ENCODE data around the gene SMG1. TPM values are rescaled to one million over a fixed set of nuclear protein-coding genes. Genes with fewer than 3 reads are reported as not detected.

The SMG1 gene
- total and polyA plus RNA-seq, 2 of the 13 experiments (the other 11 are each of a cell fraction or from before 2014, with no cell fraction given) = 48.7 to 53.7 TPM

DNA sequence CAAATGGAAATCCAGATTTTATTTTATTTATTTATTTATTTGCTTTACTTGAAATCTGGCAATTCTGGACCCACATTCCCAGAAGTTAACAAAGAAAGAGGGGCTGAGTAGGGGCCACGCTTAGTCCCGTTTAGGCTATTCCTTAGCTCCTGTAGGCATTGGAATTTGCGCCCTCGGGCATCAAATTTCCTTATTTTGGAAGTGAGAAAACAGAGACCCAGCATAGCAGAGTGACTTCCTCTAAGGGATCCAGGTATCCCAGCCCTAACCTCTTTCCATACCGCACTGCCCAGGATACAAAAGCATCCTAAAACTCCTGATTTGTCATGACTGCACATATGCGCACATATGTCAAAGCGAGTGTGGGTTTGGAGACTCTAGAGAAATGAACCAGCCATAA lies 19.0 kb upstream of the SMG1 start (continued):
- TF ChIP-seq, protein P1, sequence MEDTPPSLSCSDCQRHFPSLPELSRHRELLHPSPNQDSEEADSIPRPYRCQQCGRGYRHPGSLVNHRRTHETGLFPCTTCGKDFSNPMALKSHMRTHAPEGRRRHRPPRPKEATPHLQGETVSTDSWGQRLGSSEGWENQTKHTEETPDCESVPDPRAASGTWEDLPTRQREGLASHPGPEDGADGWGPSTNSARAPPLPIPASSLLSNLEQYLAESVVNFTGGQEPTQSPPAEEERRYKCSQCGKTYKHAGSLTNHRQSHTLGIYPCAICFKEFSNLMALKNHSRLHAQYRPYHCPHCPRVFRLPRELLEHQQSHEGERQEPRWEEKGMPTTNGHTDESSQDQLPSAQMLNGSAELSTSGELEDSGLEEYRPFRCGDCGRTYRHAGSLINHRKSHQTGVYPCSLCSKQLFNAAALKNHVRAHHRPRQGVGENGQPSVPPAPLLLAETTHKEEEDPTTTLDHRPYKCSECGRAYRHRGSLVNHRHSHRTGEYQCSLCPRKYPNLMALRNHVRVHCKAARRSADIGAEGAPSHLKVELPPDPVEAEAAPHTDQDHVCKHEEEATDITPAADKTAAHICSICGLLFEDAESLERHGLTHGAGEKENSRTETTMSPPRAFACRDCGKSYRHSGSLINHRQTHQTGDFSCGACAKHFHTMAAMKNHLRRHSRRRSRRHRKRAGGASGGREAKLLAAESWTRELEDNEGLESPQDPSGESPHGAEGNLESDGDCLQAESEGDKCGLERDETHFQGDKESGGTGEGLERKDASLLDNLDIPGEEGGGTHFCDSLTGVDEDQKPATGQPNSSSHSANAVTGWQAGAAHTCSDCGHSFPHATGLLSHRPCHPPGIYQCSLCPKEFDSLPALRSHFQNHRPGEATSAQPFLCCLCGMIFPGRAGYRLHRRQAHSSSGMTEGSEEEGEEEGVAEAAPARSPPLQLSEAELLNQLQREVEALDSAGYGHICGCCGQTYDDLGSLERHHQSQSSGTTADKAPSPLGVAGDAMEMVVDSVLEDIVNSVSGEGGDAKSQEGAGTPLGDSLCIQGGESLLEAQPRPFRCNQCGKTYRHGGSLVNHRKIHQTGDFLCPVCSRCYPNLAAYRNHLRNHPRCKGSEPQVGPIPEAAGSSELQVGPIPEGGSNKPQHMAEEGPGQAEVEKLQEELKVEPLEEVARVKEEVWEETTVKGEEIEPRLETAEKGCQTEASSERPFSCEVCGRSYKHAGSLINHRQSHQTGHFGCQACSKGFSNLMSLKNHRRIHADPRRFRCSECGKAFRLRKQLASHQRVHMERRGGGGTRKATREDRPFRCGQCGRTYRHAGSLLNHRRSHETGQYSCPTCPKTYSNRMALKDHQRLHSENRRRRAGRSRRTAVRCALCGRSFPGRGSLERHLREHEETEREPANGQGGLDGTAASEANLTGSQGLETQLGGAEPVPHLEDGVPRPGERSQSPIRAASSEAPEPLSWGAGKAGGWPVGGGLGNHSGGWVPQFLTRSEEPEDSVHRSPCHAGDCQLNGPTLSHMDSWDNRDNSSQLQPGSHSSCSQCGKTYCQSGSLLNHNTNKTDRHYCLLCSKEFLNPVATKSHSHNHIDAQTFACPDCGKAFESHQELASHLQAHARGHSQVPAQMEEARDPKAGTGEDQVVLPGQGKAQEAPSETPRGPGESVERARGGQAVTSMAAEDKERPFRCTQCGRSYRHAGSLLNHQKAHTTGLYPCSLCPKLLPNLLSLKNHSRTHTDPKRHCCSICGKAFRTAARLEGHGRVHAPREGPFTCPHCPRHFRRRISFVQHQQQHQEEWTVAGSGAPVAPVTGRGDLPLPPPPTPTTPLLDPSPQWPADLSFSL (CRISPR knock-in tag; IDR thresholded peaks at IDR 0.05) = no peak
- TF ChIP-seq CEBPB (IDR thresholded peaks at IDR 0.05; ENCODE audit: borderline replicate concordance, low read depth, low read length) (no peak), PRMT3 (CRISPR knock-in tag; IDR thresholded peaks at IDR 0.05; ENCODE audit: borderline replicate concordance, low read depth) (no peak), ZNF552 (CRISPR knock-in tag; IDR thresholded peaks at IDR 0.05; ENCODE audit: borderline replicate concordance) (no peak), HDAC2 (CRISPR knock-in tag; IDR thresholded peaks at IDR 0.05) (no peak), HDAC1 (CRISPR knock-in tag; IDR thresholded peaks at IDR 0.05) (no peak), NFYB (CRISPR knock-in tag; IDR thresholded peaks at IDR 0.05) (no peak), ZFP90 (CRISPR knock-in tag; IDR thresholded peaks at IDR 0.05; ENCODE audit: borderline replicate concordance) (no peak), TRIM24 (CRISPR knock-in tag; IDR thresholded peaks at IDR 0.05) (no peak), ZNF383 (CRISPR knock-in tag; IDR thresholded peaks at IDR 0.05; ENCODE audit: borderline replicate concordance) (no peak), TARDBP (CRISPR knock-in tag; IDR thresholded peaks at IDR 0.05) (no peak), ZNF337 (CRISPR knock-in tag; IDR thresholded peaks at IDR 0.05; ENCODE audit: borderline replicate concordance, low read depth) (0 out of 2 replicates have a peak, but pooled peaks have one; percentile 17)
- TF ChIP-seq, protein P2, sequence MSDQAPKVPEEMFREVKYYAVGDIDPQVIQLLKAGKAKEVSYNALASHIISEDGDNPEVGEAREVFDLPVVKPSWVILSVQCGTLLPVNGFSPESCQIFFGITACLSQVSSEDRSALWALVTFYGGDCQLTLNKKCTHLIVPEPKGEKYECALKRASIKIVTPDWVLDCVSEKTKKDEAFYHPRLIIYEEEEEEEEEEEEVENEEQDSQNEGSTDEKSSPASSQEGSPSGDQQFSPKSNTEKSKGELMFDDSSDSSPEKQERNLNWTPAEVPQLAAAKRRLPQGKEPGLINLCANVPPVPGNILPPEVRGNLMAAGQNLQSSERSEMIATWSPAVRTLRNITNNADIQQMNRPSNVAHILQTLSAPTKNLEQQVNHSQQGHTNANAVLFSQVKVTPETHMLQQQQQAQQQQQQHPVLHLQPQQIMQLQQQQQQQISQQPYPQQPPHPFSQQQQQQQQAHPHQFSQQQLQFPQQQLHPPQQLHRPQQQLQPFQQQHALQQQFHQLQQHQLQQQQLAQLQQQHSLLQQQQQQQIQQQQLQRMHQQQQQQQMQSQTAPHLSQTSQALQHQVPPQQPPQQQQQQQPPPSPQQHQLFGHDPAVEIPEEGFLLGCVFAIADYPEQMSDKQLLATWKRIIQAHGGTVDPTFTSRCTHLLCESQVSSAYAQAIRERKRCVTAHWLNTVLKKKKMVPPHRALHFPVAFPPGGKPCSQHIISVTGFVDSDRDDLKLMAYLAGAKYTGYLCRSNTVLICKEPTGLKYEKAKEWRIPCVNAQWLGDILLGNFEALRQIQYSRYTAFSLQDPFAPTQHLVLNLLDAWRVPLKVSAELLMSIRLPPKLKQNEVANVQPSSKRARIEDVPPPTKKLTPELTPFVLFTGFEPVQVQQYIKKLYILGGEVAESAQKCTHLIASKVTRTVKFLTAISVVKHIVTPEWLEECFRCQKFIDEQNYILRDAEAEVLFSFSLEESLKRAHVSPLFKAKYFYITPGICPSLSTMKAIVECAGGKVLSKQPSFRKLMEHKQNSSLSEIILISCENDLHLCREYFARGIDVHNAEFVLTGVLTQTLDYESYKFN (CRISPR knock-in tag; conservative IDR thresholded peaks at IDR 0.05) = no peak
- TF ChIP-seq, protein P3, sequence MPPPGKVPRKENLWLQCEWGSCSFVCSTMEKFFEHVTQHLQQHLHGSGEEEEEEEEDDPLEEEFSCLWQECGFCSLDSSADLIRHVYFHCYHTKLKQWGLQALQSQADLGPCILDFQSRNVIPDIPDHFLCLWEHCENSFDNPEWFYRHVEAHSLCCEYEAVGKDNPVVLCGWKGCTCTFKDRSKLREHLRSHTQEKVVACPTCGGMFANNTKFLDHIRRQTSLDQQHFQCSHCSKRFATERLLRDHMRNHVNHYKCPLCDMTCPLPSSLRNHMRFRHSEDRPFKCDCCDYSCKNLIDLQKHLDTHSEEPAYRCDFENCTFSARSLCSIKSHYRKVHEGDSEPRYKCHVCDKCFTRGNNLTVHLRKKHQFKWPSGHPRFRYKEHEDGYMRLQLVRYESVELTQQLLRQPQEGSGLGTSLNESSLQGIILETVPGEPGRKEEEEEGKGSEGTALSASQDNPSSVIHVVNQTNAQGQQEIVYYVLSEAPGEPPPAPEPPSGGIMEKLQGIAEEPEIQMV (CRISPR knock-in tag; IDR thresholded peaks at IDR 0.05; ENCODE audit: low read depth) = 0 out of 2 replicates have a peak, but pooled peaks have one; percentile 9
